Panc1 (cell line): ENCODE measurements around the gene TGM6. TPM values are rescaled to one million over a fixed set of nuclear protein-coding genes. Genes with fewer than 3 reads are reported as not detected.

Source experiments
- ATAC-seq: fragments of 200-7000 bp; cut with Tn5 transposase; 2 replicates; pipeline ENCODE4 v1.9.1; 2020; ENCODE audit warnings: mild to moderate bottlenecking, moderate library complexity
- BruUV-seq: library from RNA; stranded (reverse); fragments of 400-500 nt; replicated peaks from 2 replicates; lab custom pipeline; 2021; lab: Mats Ljungman, UMichigan
- CTCF ChIA-PET: fragments of 300-600 bp; sonication (Branson Sonifier 250); formaldehyde crosslinking; loops from one replicate; lab custom pipeline; 2022; ENCODE audit warnings: antibody characterized with exemption; lab: Charles Lee
- POLR2A ChIA-PET: fragments of 300-600 bp; sonication (Branson Sonifier 250); formaldehyde crosslinking; loops from one replicate; lab custom pipeline; 2022; ENCODE audit warnings: antibody characterized with exemption; lab: Charles Lee
- DNase-seq: peaks from one replicate; pipeline ENCODE4 v3.0.0-alpha.2; 2010; ENCODE audit warnings: low read depth, low spot score
- H3K27ac ChIP-seq: 2 replicates; pipeline ENCODE4 v1.5.1; 2011; ENCODE audit warnings: mild to moderate bottlenecking, low read length, inconsistent platforms
- H3K27me3 ChIP-seq: fragments of 200-500 bp; sonication (Bioruptor generic); 2 replicates; pipeline ENCODE4 v1.6.0; 2014; ENCODE audit warnings: low read length, inconsistent platforms; ENCODE audit not compliant: control insufficient read depth, insufficient read depth
- H3K36me3 ChIP-seq: fragments of 200-500 bp; sonication (Bioruptor generic); 2 replicates; pipeline ENCODE4 v1.5.1; 2014; ENCODE audit warnings: inconsistent platforms, mild to moderate bottlenecking, low read length, moderate library complexity; ENCODE audit not compliant: control insufficient read depth, insufficient read depth
- H3K4me1 ChIP-seq: 2 replicates; pipeline ENCODE4 v1.5.1; 2011; ENCODE audit warnings: inconsistent platforms, mild to moderate bottlenecking, low read length, moderate library complexity; ENCODE audit not compliant: control insufficient read depth, insufficient read depth
- H3K4me3 ChIP-seq, 2 experiments: 2 replicates each; pipeline ENCODE4 v1.5.1; 2011 to 2012; ENCODE audit warnings: low read depth in 2 of 2, low read length in 2 of 2, mild to moderate bottlenecking in 2 of 2, inconsistent platforms in 1 of 2, moderate library complexity in 1 of 2
- H3K9me3 ChIP-seq: fragments of 200-500 bp; sonication (Bioruptor generic); 2 replicates; pipeline ENCODE4 v1.5.1; 2014; ENCODE audit warnings: low read depth, mild to moderate bottlenecking, inconsistent platforms, low read length, moderate library complexity; ENCODE audit not compliant: control insufficient read depth, insufficient read depth
- CTCF ChIP-seq: fragments of 450-650 bp; IDR thresholded peaks from 2 replicates; pipeline ENCODE4 v1.5.1; 2017; ENCODE audit warnings: mild to moderate bottlenecking
- POLR2AphosphoS5 ChIP-seq: IDR thresholded peaks from 2 replicates; pipeline ENCODE4 v1.6.1; 2012; ENCODE audit warnings: mild to moderate bottlenecking, low read depth, low read length, moderate library complexity
- REST ChIP-seq, 2 experiments: IDR thresholded peaks; 2 replicates each; pipeline ENCODE4 v1.6.1; 2011 to 2012; ENCODE audit warnings: low read depth in 2 of 2, control low read depth in 1 of 2, low read length in 1 of 2, mild to moderate bottlenecking in 1 of 2, moderate library complexity in 1 of 2; ENCODE audit not compliant: insufficient read depth in 1 of 2
- SIN3A ChIP-seq: IDR thresholded peaks from 2 replicates; pipeline ENCODE4 v1.6.1; 2012; ENCODE audit warnings: low read depth, mild to moderate bottlenecking, low read length, moderate library complexity, borderline replicate concordance; ENCODE audit not compliant: insufficient read depth
- TCF7L2 ChIP-seq: IDR thresholded peaks from 2 replicates; pipeline ENCODE4 v1.6.1; 2011; ENCODE audit warnings: mild to moderate bottlenecking, low read depth, low read length, inconsistent platforms
- in situ Hi-C: cut with HindIII; loops from 2 replicates; pipeline ENCODE4 v1.10.0; 2016; ENCODE audit warnings: low sequenced_read_pairs, low pct_unique_long_range_greater_than_20kb
- intact Hi-C: fragments of 100-400 bp; cut with micrococcal nuclease; formaldehyde crosslinking; loops from one replicate; pipeline ENCODE4 v1.10.0; 2022; ENCODE audit not compliant: unreplicated experiment
- total RNA-seq: library from RNA; stranded (reverse); gene quantifications from one replicate; pipeline ENCODE4 v1.2.1, GENCODE V29; 2021; ENCODE audit not compliant: unreplicated experiment

TGM6 gene
- total RNA-seq, 1 experiment from 2014 or later: not detected

GRCh38 chr20:2459981-2460751 lies 79.5 kb downstream of the TGM6 start:
- CTCF ChIA-PET: no interaction called here
- TF ChIP-seq SIN3A (no peak), CTCF (no peak), POLR2AphosphoS5 (no peak; the same call in 1 of the 2 replicates)
- Histone ChIP-seq H3K4me3 (no peak overlapping the region), H3K4me1 (no peaks in the 10 kb centered on the region), H3K36me3 (peaks cover 48% of the 10 kb centered on the region), H3K9me3 (no peaks in the 10 kb centered on the region), H3K27ac (no peak overlapping the region), H3K27me3 (no peaks in the 10 kb centered on the region)
- BruUV-seq: no TSS peak
- DNase-seq (no peak), ATAC-seq (no peak)
- intact Hi-C loops (loop anchor here (10.0 kb wide), 1 partner anchor 495 kb away; no protein-coding TSS in a partner anchor), in situ Hi-C loops (no loop called here)
- POLR2A ChIA-PET: no interaction called here

GRCh38 chr20:2460752-2461424 lies 80.2 kb downstream of the TGM6 start:
- H3K27me3 ChIP-seq: no peaks in the 10 kb centered on the region
- ChIA-PET POLR2A (interaction anchor here (0.6 kb wide), 1 partner anchor 415 kb away, joined by 3 read pairs; no protein-coding TSS in a partner anchor), CTCF (no interaction called here)
- intact Hi-C loops: no loop called here
- TF ChIP-seq TCF7L2 (no peak), REST (IDR thresholded peaks at IDR 0.05; ENCODE audit: insufficient read depth in 1 of 2, low read depth in 2 of 2, low read length in 1 of 2) (no peak), SIN3A (no peak), CTCF (no peak), POLR2AphosphoS5 (no peak)
- no peak for ATAC-seq
- H3K36me3 ChIP-seq: peaks cover 54% of the 10 kb centered on the region
- BruUV-seq: no TSS peak
- no peaks in the 10 kb centered on the region for H3K9me3 ChIP-seq
- in situ Hi-C loops: no loop called here
- H3K4me1 ChIP-seq: no peaks in the 10 kb centered on the region
- H3K27ac ChIP-seq: no peak overlapping the region
- no peak for DNase-seq
- no peak overlapping the region for H3K4me3 ChIP-seq
